ENCODE results near the gene TMEM134. TPM values are rescaled to one million over a fixed set of nuclear protein-coding genes. Genes with fewer than 3 reads are reported as not detected.
A peak's percentile ranks its signal among the peaks of the same experiment; 100 is the strongest.

The TMEM134 gene
- total RNA-seq, 4 donors from 2014 or later, result 79.8 to 155 (median 108) TPM

DNA sequence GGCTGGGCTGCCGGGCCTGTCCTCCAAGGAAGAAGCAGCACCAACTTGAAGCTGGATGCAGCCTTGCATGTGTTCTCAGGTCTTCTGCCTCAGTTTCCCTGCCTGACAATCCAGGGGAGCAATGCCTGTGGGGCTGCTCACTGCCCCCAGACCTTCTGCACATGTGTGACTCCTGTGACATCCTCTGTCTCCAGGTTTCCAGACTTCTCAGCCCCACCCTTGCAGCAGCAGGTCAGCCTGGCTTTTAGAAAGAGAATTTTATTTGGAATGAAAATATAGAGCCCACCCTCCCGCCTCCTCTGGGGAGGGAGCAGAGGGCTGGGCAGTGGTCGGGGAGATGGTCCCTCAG, 31.3 kb downstream of the TMEM134 start:
- intact Hi-C loops (cut with DNase I; ENCODE audit: low total_unique reads), result no loop called here

GRCh38 chr11:67437082-67437808, 31.8 kb downstream of the TMEM134 start, which contains the start of gene PTPRCAP:
PTPRCAP (minus strand) TSS chr11:67437682; CDS start chr11:67437619, 63 bp downstream.
- Histone ChIP-seq H3K4me1 (peaks cover 0 to 7% of the 10 kb centered on the region in 2 donors), H3K4me3 (no peak within 1 kb of the TSS), H3K27me3 (no peaks in the 10 kb centered on the region), H3K9me3 (no peaks in the 10 kb centered on the region), H3K36me3 (peaks cover 0 to 36% of the 10 kb centered on the region in 2 donors), H3K27ac (peak within 1 kb of the TSS in 1 of 4 donors; percentile 52)
- TF ChIP-seq POLR2A (IDR thresholded peaks at IDR 0.05), result no peak
- TF ChIP-seq, protein P1, sequence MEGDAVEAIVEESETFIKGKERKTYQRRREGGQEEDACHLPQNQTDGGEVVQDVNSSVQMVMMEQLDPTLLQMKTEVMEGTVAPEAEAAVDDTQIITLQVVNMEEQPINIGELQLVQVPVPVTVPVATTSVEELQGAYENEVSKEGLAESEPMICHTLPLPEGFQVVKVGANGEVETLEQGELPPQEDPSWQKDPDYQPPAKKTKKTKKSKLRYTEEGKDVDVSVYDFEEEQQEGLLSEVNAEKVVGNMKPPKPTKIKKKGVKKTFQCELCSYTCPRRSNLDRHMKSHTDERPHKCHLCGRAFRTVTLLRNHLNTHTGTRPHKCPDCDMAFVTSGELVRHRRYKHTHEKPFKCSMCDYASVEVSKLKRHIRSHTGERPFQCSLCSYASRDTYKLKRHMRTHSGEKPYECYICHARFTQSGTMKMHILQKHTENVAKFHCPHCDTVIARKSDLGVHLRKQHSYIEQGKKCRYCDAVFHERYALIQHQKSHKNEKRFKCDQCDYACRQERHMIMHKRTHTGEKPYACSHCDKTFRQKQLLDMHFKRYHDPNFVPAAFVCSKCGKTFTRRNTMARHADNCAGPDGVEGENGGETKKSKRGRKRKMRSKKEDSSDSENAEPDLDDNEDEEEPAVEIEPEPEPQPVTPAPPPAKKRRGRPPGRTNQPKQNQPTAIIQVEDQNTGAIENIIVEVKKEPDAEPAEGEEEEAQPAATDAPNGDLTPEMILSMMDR (IDR thresholded peaks at IDR 0.05 in 4 of 5, conservative IDR thresholded peaks at IDR 0.05 in 1 of 5), result no peak
- no peak for ATAC-seq
- no peak for DNase-seq
- intact Hi-C loops (cut with DNase I; ENCODE audit: low total_unique reads), result no loop called here
- in situ Hi-C loops (cut with MboI; ENCODE audit: low sequenced_read_pairs in 4 of 4), result no loop called here

More for the DNA sequence above, 31.3 kb downstream of the TMEM134 start:
- Histone ChIP-seq H3K4me3 (no peak overlapping the region), H3K27me3 (no peaks in the 10 kb centered on the region), H3K27ac (no peak overlapping the region), H3K9me3 (no peaks in the 10 kb centered on the region), H3K4me1 (peaks cover 4 to 12% of the 10 kb centered on the region in 2 donors), H3K36me3 (peaks cover 0 to 30% of the 10 kb centered on the region in 2 donors)
- no peak for DNase-seq
- no peak for ATAC-seq
- TF ChIP-seq, protein P1 (IDR thresholded peaks at IDR 0.05 in 4 of 5, conservative IDR thresholded peaks at IDR 0.05 in 1 of 5), result no peak
- TF ChIP-seq POLR2A (IDR thresholded peaks at IDR 0.05), result no peak
- in situ Hi-C loops (cut with MboI; ENCODE audit: low sequenced_read_pairs in 4 of 4), result no loop called here

DNA sequence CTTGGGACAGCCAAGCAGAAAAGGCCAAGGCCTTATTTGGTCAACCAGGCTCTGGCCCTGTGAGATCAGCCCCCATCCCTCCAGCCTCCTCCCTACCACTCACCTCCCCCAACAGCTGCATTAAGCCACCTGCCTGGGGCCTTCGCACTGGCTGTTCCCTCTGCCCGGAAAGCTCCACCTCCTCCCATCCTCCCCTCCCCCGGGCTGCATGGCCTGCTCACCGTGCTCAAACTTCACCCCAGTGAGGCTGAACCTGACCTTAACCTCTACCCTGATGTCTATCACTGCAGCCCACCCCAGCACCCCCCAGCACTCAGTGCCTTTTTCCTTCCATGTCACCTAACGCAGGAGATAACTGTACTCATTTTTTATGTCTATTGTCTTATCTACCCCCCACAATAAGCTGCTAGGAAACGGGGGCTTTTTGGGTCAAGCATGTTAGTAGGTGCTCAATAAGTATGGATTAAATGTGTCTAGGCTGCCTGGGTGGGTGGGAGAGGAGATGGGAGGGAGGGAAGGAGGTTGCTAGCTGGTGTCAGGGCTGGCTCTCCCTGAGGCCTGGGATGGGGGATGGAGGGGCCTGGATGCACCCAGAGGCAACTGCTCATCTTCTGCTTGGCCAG, 32.5 kb downstream of the TMEM134 start:
- TF ChIP-seq, protein P1 (IDR thresholded peaks at IDR 0.05 in 4 of 5, conservative IDR thresholded peaks at IDR 0.05 in 1 of 5), result no peak
- no peak for TF ChIP-seq POLR2A (IDR thresholded peaks at IDR 0.05)
- H3K4me1 ChIP-seq, result peaks cover 0 to 7% of the 10 kb centered on the region in 2 donors
- H3K9me3 ChIP-seq, result no peaks in the 10 kb centered on the region
- peak overlapping the region in 2 of 4 donors; percentile 25 to 52 for H3K27ac ChIP-seq
- H3K36me3 ChIP-seq, result peaks cover 0 to 42% of the 10 kb centered on the region in 2 donors
- ATAC-seq (no peak), DNase-seq (no peak)
- no peaks in the 10 kb centered on the region for H3K27me3 ChIP-seq
- no peak overlapping the region for H3K4me3 ChIP-seq
- intact Hi-C loops (cut with DNase I; ENCODE audit: low total_unique reads), result no loop called here
- in situ Hi-C loops (cut with MboI; ENCODE audit: low sequenced_read_pairs in 4 of 4), result no loop called here

DNA sequence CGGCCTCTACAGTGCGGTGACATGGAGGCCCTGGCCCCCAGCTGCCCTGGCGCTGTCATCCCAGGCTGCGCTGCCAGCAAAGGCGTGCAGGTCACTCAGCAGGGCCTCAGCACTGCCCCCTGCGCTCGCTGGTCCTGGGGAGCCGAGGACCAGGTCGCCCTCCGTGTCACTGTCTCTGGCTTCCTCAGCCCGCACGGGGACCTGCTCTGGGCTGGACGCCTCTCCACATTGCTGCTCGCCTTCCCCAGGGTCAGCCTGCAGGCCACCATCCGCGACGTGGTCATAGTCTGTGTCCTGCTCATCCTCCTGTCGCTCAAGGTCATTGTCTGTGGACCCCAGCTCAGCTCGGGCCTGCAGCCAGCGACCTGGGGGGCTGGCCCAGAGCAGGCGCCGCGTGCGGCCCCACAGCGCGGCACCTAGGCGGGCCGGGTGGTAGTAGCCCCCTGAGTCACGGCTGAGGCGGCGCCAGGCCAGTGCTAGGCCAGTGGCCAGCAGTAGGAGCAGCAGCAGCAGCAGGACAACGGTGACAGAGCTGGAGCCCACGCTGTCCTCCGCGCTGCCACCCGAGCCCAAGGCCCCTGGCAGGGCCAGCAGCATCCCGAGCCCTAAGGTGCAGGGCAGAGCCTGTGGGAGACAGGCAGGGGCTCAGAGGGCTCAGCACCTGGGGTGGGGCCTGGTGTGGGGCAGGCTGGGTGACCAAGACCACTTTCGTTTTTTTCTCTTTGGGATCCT, 33.2 kb downstream of the TMEM134 start:
- ATAC-seq (no peak), DNase-seq (no peak)
- peak overlapping the region in 2 of 4 donors; percentile 25 to 52 for H3K27ac ChIP-seq
- peaks cover 0 to 49% of the 10 kb centered on the region in 2 donors for H3K36me3 ChIP-seq
- intact Hi-C loops (cut with DNase I; ENCODE audit: low total_unique reads), result no loop called here
- in situ Hi-C loops (cut with MboI; ENCODE audit: low sequenced_read_pairs in 4 of 4), result no loop called here
- peaks cover 5 to 7% of the 10 kb centered on the region in 2 donors for H3K4me1 ChIP-seq
- no peak overlapping the region for H3K4me3 ChIP-seq
- no peaks in the 10 kb centered on the region for H3K9me3 ChIP-seq
- TF ChIP-seq, protein P1 (IDR thresholded peaks at IDR 0.05 in 4 of 5, conservative IDR thresholded peaks at IDR 0.05 in 1 of 5), result no peak
- no peak for TF ChIP-seq POLR2A (IDR thresholded peaks at IDR 0.05)
- no peaks in the 10 kb centered on the region for H3K27me3 ChIP-seq
